DND-41 (cell line): ENCODE measurements around the gene ITGB2.
A peak's percentile ranks its signal among the peaks of the same experiment; 100 is the strongest.

ENCODE experiments used
- EZH2 ChIP-seq: IDR thresholded peaks from 3 replicates; pipeline ENCODE4 v1.6.1; 2012; ENCODE audit warnings: borderline replicate concordance, low read depth, mild to moderate bottlenecking, moderate library complexity, low read length, inconsistent platforms; ENCODE audit not compliant: severe bottlenecking
- TF ChIP-seq, protein P1 (sequence below): IDR thresholded peaks from 2 replicates; pipeline ENCODE4 v1.5.1; 2012; ENCODE audit warnings: borderline replicate concordance, low read length, moderate library complexity, mild to moderate bottlenecking; ENCODE audit not compliant: poor library complexity, severe bottlenecking; ENCODE audit errors: extremely low read depth

DNA sequence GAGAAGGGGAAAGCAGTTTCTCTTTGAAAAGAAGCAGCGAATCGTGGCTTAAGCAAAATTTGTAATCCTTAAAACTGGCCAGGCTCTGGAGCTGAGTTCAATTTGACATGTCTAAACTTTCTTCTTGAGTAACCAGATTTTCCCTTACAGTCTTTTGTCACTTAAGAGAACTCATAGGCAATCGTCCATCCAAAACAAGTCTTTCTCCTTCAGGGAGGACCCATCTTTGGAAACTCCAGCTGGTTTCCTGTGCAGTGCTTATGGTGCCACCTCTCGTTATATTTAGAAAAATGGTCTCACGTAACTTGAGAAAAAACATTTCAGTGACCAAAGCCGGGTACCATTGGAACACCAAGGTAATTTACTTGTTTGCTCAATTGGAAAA lies 45.4 kb downstream of the ITGB2 start:
- TF ChIP-seq, protein P1, sequence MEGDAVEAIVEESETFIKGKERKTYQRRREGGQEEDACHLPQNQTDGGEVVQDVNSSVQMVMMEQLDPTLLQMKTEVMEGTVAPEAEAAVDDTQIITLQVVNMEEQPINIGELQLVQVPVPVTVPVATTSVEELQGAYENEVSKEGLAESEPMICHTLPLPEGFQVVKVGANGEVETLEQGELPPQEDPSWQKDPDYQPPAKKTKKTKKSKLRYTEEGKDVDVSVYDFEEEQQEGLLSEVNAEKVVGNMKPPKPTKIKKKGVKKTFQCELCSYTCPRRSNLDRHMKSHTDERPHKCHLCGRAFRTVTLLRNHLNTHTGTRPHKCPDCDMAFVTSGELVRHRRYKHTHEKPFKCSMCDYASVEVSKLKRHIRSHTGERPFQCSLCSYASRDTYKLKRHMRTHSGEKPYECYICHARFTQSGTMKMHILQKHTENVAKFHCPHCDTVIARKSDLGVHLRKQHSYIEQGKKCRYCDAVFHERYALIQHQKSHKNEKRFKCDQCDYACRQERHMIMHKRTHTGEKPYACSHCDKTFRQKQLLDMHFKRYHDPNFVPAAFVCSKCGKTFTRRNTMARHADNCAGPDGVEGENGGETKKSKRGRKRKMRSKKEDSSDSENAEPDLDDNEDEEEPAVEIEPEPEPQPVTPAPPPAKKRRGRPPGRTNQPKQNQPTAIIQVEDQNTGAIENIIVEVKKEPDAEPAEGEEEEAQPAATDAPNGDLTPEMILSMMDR = peak; percentile 42
- TF ChIP-seq EZH2 = no peak
